ENCODE measurements around the gene TNF. TPM values are rescaled to one million over a fixed set of nuclear protein-coding genes. Genes with fewer than 3 reads are reported as not detected.

The TNF gene
- total and polyA plus RNA-seq, 2 donors from 2014 or later = 0.69 to 5.4 TPM

DNA sequence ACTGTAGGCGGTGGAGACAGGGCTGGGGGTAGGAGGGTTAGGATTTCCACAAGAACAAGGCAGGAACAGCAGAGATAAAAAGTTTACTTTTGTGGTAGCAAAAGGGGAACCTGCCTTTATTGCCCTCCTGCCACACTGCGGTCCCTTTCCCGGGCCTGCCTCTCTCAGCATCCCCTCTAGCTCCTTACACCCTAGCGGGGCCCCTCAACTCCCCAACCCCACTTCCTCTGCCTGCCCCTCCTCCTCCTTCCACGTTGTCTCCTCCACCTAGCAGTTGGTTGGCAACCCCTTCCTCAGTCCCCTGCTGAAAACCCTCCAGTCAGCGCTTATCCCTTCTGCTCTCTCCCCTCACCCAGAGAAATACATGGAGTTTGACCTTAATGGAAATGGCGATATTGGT is 40.4 kb downstream of the TNF start:
- TF ChIP-seq, protein P1, sequence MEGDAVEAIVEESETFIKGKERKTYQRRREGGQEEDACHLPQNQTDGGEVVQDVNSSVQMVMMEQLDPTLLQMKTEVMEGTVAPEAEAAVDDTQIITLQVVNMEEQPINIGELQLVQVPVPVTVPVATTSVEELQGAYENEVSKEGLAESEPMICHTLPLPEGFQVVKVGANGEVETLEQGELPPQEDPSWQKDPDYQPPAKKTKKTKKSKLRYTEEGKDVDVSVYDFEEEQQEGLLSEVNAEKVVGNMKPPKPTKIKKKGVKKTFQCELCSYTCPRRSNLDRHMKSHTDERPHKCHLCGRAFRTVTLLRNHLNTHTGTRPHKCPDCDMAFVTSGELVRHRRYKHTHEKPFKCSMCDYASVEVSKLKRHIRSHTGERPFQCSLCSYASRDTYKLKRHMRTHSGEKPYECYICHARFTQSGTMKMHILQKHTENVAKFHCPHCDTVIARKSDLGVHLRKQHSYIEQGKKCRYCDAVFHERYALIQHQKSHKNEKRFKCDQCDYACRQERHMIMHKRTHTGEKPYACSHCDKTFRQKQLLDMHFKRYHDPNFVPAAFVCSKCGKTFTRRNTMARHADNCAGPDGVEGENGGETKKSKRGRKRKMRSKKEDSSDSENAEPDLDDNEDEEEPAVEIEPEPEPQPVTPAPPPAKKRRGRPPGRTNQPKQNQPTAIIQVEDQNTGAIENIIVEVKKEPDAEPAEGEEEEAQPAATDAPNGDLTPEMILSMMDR (IDR thresholded peaks at IDR 0.05; ENCODE audit: borderline replicate concordance, extremely low read depth, insufficient read depth) = no peak
- no peaks in the 10 kb centered on the region for H3K9me3 ChIP-seq (ENCODE audit: control insufficient read depth in 2 of 3, insufficient read depth in 1 of 3, low read length in 3 of 3)
- H3K27ac ChIP-seq (ENCODE audit: low read depth in 2 of 2, low read length in 2 of 2) = no peak overlapping the region
- no peak overlapping the region for H3K4me3 ChIP-seq (ENCODE audit: low read length in 3 of 3)
- FAIRE-seq (no peak), DNase-seq (peak in 1 of 5 donors; percentile 25)
- no peaks in the 10 kb centered on the region for H3K36me3 ChIP-seq (ENCODE audit: control insufficient read depth in 2 of 3, insufficient read depth in 3 of 3, low read length in 3 of 3)
- H3K4me1 ChIP-seq (ENCODE audit: control insufficient read depth in 2 of 3, insufficient read depth in 2 of 3, low read depth in 1 of 3, low read length in 3 of 3) = peaks cover 0 to 3% (median 0%) of the 10 kb centered on the region in 3 donors
- peak overlapping the region in 1 of 3 donors; percentile 12 for H3K9ac ChIP-seq (ENCODE audit: low read length in 3 of 3)
- H3K27me3 ChIP-seq (ENCODE audit: control insufficient read depth, insufficient read depth, low read length) = no peaks in the 10 kb centered on the region
- intact Hi-C loops (cut with DNase I) = no loop called here

DNA sequence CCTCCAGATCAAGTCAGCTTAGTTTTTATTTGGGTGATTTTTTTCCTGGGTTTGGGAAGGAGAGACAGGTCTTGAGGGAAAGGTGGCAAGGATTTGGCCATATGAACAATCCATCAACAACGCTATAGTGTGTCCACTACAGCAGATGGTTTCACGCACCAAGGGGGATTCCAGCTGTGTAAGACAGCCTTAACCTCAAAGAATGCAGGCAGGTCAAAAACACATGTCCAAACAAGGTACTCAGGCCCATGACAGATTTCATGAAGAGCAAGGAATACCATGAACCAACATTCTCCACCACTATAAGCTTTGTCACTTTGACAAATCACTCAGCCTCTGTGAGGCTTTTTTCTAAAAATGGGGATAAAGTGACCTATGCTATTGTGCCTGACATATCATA is 41.6 kb downstream of the TNF start:
- H3K9ac ChIP-seq (ENCODE audit: low read length in 3 of 3) = no peak overlapping the region
- DNase-seq (no peak), FAIRE-seq (no peak)
- H3K27me3 ChIP-seq (ENCODE audit: control insufficient read depth, insufficient read depth, low read length) = no peaks in the 10 kb centered on the region
- peaks cover 0 to 6% (median 0%) of the 10 kb centered on the region in 3 donors for H3K4me1 ChIP-seq (ENCODE audit: control insufficient read depth in 2 of 3, insufficient read depth in 2 of 3, low read depth in 1 of 3, low read length in 3 of 3)
- intact Hi-C loops (cut with DNase I) = no loop called here
- no peak overlapping the region for H3K4me3 ChIP-seq (ENCODE audit: low read length in 3 of 3)
- TF ChIP-seq, protein P1 (IDR thresholded peaks at IDR 0.05; ENCODE audit: borderline replicate concordance, extremely low read depth, insufficient read depth) = no peak
- H3K27ac ChIP-seq (ENCODE audit: low read depth in 2 of 2, low read length in 2 of 2) = no peak overlapping the region
- H3K36me3 ChIP-seq (ENCODE audit: control insufficient read depth in 2 of 3, insufficient read depth in 3 of 3, low read length in 3 of 3) = no peaks in the 10 kb centered on the region
- H3K9me3 ChIP-seq (ENCODE audit: control insufficient read depth in 2 of 3, insufficient read depth in 1 of 3, low read length in 3 of 3) = no peaks in the 10 kb centered on the region

- peak overlapping the region; percentile 76 to 83 (median 76) for H3K4me3 ChIP-seq (ENCODE audit: low read length in 3 of 3)
- H3K27ac ChIP-seq (ENCODE audit: low read depth in 2 of 2, low read length in 2 of 2) = peak overlapping the region; percentile 95 to 99
- no peaks in the 10 kb centered on the region for H3K27me3 ChIP-seq (ENCODE audit: control insufficient read depth, insufficient read depth, low read length)
- peaks cover 0 to 13% (median 4%) of the 10 kb centered on the region in 3 donors for H3K4me1 ChIP-seq (ENCODE audit: control insufficient read depth in 2 of 3, insufficient read depth in 2 of 3, low read depth in 1 of 3, low read length in 3 of 3)
- intact Hi-C loops (cut with DNase I) = no loop called here
- H3K36me3 ChIP-seq (ENCODE audit: control insufficient read depth in 2 of 3, insufficient read depth in 3 of 3, low read length in 3 of 3) = peaks cover 6 to 16% (median 14%) of the 10 kb centered on the region in 3 donors
- peak; percentile 99 to 100 (median 100) for DNase-seq
- H3K9me3 ChIP-seq (ENCODE audit: control insufficient read depth in 2 of 3, insufficient read depth in 1 of 3, low read length in 3 of 3) = no peaks in the 10 kb centered on the region
- peak overlapping the region; percentile 62 to 86 (median 68) for H3K9ac ChIP-seq (ENCODE audit: low read length in 3 of 3)
- TF ChIP-seq, protein P1 (IDR thresholded peaks at IDR 0.05; ENCODE audit: borderline replicate concordance, extremely low read depth, insufficient read depth) = no peak
- FAIRE-seq = peak; percentile 98
Observed at GRCh38 chr6:31619805-31620585, 44.6 kb downstream of the TNF start.

Data from kidney (tissue), 14 donors.